Activated CD8-positive, alpha-beta memory T cell treated with anti-CD3 and anti-CD28 coated beads, Interleukin-2, amount 50 U/mL, for 1 hour (primary cell): ENCODE data around the gene ZFP2.
"Not testable (repeated sequence)": the region's sequence is repeated elsewhere in the genome, so short reads cannot be mapped to it uniquely, and the experiment has no call there.

ENCODE experiments used
- DNase-seq: peaks from one replicate; pipeline ENCODE4 v3.0.0-alpha.2; 2020; ENCODE audit errors: extremely low read depth

The ZFP2 gene

GRCh38 chr5:178895615-178896571, at the start of gene ZFP2:
Gene ZFP2, plus strand, starts transcription at chr5:178895913. Its CDS starts 35,401 bp downstream, at chr5:178931314.
- DNase-seq = no peak

GRCh38 chr5:178849316-178849715, 46.4 kb upstream of the ZFP2 start:
- no peak for DNase-seq

- DNase-seq = no peak
Observed at GRCh38 chr5:178851951-178852350, 43.8 kb upstream of the ZFP2 start.

GRCh38 chr5:178854284-178854683, 41.4 kb upstream of the ZFP2 start:
- DNase-seq = no peak

GRCh38 chr5:178859625-178860521, 35.8 kb upstream of the ZFP2 start, which contains the start of gene ZNF354B:
Gene ZNF354B, plus strand, starts transcription at chr5:178859953. Its CDS starts 1,095 bp downstream, at chr5:178861048.
- peak; percentile 56 for DNase-seq

GRCh38 chr5:178860615-178861014, 35.1 kb upstream of the ZFP2 start:
- not testable (repeated sequence) for DNase-seq

GRCh38 chr5:178861627-178862026, 34.1 kb upstream of the ZFP2 start:
- no peak for DNase-seq

GRCh38 chr5:178866946-178867345, 28.8 kb upstream of the ZFP2 start:
- no peak for DNase-seq

GRCh38 chr5:178869577-178869976, 26.1 kb upstream of the ZFP2 start:
- no peak for DNase-seq

GRCh38 chr5:178870411-178870810, 25.3 kb upstream of the ZFP2 start:
- DNase-seq = no peak

GRCh38 chr5:178872302-178872701, 23.4 kb upstream of the ZFP2 start:
- DNase-seq = no peak

GRCh38 chr5:178883115-178883694, 12.5 kb upstream of the ZFP2 start:
- not testable (repeated sequence) for DNase-seq

- no peak for DNase-seq
Observed at GRCh38 chr5:178883815-178884430, 11.8 kb upstream of the ZFP2 start.

GRCh38 chr5:178899289-178899688, 3.6 kb downstream of the ZFP2 start:
- DNase-seq = no peak

- no peak for DNase-seq
Observed at GRCh38 chr5:178902849-178903248, 7.1 kb downstream of the ZFP2 start.

GRCh38 chr5:178931846-178932760, 36.4 kb downstream of the ZFP2 start:
- no peak for DNase-seq

GRCh38 chr5:178940569-178941360, 45.1 kb downstream of the ZFP2 start, which contains the start of gene ZNF454:
Gene ZNF454, plus strand, starts transcription at chr5:178941198. Its CDS starts 1,594 bp downstream, at chr5:178942792.
- no peak for DNase-seq

- DNase-seq = no peak
Observed at GRCh38 chr5:178941361-178941760, 45.6 kb downstream of the ZFP2 start.

GRCh38 chr5:178965465-178966055, 69.8 kb downstream of the ZFP2 start:
- DNase-seq = no peak
